Upper lobe of left lung (tissue), 4 donors: Measurements from ENCODE around the gene PIGB.

Source experiments
- EP300 ChIP-seq, 4 donors: sonication (generic); formaldehyde crosslinking; IDR thresholded peaks; one replicate each; pipeline ENCODE4 v1.5.1; 2017; ENCODE audit warnings: antibody characterized with exemption in 4 of 4, control low read depth in 2 of 4
- POLR2A ChIP-seq, 4 donors: fragments of 450-650 bp; IDR thresholded peaks; one replicate each; pipeline ENCODE4 v1.5.1; 2016 to 2017; ENCODE audit warnings: antibody characterized with exemption in 4 of 4, mild to moderate bottlenecking in 2 of 4
- TF ChIP-seq, protein P1 (sequence below), 6 experiments: fragments of 450-650 bp in 4 of 6; fragments of 200-600 bp in 2 of 6; sonication (generic) in 2 of 6; IDR thresholded peaks; one replicate each; pipeline ENCODE4 v1.5.1; 2016 to 2019; ENCODE audit warnings: antibody characterized with exemption in 6 of 6

DNA sequence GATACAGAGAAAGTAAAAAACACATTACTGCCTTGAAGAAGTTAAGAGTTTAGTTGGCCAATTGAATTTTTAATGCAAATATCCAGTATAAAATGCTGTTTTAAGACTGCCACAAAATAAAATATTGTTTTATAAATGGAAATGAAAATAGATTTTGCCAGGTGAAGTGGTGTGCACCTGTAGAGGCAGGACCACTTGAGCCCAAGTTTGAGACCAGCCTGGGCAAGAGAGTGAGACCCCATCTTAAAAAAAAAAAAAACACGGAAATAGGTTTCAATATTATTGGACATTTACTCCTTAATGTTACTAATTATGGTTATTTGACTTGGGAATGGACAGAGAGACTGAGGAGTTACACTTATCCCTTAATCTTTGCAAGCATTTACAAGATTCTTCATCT, 1.9 kb downstream of the PIGB start:
- TF ChIP-seq POLR2A (IDR thresholded peaks at IDR 0.05) (no peak), EP300 (IDR thresholded peaks at IDR 0.05) (no peak)
- TF ChIP-seq, protein P1, sequence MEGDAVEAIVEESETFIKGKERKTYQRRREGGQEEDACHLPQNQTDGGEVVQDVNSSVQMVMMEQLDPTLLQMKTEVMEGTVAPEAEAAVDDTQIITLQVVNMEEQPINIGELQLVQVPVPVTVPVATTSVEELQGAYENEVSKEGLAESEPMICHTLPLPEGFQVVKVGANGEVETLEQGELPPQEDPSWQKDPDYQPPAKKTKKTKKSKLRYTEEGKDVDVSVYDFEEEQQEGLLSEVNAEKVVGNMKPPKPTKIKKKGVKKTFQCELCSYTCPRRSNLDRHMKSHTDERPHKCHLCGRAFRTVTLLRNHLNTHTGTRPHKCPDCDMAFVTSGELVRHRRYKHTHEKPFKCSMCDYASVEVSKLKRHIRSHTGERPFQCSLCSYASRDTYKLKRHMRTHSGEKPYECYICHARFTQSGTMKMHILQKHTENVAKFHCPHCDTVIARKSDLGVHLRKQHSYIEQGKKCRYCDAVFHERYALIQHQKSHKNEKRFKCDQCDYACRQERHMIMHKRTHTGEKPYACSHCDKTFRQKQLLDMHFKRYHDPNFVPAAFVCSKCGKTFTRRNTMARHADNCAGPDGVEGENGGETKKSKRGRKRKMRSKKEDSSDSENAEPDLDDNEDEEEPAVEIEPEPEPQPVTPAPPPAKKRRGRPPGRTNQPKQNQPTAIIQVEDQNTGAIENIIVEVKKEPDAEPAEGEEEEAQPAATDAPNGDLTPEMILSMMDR (IDR thresholded peaks at IDR 0.05): no peak
